Nephron (organoid): ENCODE data around the gene KIAA0753.

Experiments used
- H3K27ac Mint-ChIP-seq, 3 experiments: 2 replicates each; pipeline ENCODE4 v1.8.0; 2020; ENCODE audit warnings: mixed read lengths in 3 of 3, mild to moderate bottlenecking in 2 of 3, moderate library complexity in 1 of 3
- H3K27me3 Mint-ChIP-seq: 2 replicates; pipeline ENCODE4 v1.8.0; 2021; ENCODE audit warnings: low read depth, mild to moderate bottlenecking, moderate library complexity, mixed read lengths
- H3K36me3 Mint-ChIP-seq: 2 replicates; pipeline ENCODE4 v1.8.0; 2020; ENCODE audit warnings: low read depth, mixed read lengths
- H3K4me1 Mint-ChIP-seq: 2 replicates; pipeline ENCODE4 v1.8.0; 2020; ENCODE audit warnings: mixed read lengths
- H3K4me3 Mint-ChIP-seq, 3 experiments: 2 replicates each; pipeline ENCODE4 v1.8.0; 2020; ENCODE audit warnings: mild to moderate bottlenecking in 3 of 3, mixed read lengths in 3 of 3, moderate library complexity in 2 of 3
- H3K9me3 Mint-ChIP-seq: 2 replicates; pipeline ENCODE4 v1.8.0; 2020; ENCODE audit warnings: mixed read lengths
- TF ChIP-seq, protein P1 (sequence below), 3 experiments: fragments of 200-600 bp; sonication (generic); IDR thresholded peaks; one replicate each; pipeline ENCODE4 v1.5.0; 2021; ENCODE audit warnings: antibody characterized with exemption in 3 of 3; ENCODE audit not compliant: unreplicated experiment in 3 of 3

Gene KIAA0753

DNA sequence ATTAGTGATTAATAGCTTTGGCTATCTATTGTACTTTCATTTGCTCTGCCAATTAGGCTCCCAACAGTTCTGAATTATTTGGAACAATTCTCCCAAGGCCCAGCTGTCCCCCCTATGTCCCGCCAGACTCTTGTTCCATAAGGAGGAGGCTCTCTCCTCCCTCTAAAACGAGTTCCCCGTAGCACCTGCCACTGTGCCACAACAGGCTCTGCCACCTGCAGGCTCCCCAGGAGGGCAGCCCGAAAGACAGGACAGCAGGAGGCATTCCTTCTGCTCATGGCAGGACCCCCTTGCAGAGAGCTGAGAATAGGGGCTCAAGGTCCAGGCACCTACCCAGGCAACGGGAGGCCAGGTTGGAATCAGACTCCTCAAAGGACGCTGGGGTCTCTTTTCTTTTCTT is 93.2 kb downstream of the KIAA0753 start:
- Mint-ChIP-seq H3K4me3 (no peak overlapping the region), H3K36me3 (no peaks in the 10 kb centered on the region), H3K4me1 (peaks cover 46% of the 10 kb centered on the region), H3K27me3 (peaks cover 20% of the 10 kb centered on the region), H3K27ac (no peak overlapping the region), H3K9me3 (no peaks in the 10 kb centered on the region)
- TF ChIP-seq, protein P1, sequence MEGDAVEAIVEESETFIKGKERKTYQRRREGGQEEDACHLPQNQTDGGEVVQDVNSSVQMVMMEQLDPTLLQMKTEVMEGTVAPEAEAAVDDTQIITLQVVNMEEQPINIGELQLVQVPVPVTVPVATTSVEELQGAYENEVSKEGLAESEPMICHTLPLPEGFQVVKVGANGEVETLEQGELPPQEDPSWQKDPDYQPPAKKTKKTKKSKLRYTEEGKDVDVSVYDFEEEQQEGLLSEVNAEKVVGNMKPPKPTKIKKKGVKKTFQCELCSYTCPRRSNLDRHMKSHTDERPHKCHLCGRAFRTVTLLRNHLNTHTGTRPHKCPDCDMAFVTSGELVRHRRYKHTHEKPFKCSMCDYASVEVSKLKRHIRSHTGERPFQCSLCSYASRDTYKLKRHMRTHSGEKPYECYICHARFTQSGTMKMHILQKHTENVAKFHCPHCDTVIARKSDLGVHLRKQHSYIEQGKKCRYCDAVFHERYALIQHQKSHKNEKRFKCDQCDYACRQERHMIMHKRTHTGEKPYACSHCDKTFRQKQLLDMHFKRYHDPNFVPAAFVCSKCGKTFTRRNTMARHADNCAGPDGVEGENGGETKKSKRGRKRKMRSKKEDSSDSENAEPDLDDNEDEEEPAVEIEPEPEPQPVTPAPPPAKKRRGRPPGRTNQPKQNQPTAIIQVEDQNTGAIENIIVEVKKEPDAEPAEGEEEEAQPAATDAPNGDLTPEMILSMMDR (IDR thresholded peaks at IDR 0.05; ENCODE audit: unreplicated experiment in 3 of 3) = no peak

DNA sequence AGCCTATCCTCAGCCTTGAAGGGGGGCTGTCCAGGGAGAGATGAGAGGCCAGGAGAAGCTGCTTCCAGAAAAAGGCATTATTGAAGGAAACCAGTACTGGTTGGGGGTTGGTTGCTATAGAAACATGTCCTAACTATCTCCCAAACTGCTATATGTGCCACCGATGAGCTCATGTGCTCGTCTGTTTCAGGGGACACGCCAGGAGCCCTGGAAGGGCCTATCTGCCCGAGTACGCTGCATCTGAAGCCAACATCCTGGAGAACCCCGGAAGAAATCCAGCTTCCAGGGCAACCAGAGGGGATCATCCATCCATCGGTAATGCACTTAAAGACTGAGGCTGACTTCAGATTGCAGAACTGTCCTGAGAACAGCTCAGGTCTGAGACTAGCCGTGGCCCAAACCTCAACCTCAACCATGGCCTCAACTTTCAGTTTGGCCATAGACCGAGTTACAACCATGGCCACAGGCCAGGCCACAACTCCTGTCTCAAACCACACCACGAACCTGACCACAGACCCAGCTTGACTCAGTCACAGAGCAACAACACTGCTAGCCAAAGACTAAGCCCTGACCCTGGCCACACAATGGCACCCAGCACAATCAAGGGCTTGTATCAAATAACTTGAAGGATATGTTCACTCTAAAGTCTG is 94.3 kb downstream of the KIAA0753 start:
- TF ChIP-seq, protein P1 (IDR thresholded peaks at IDR 0.05; ENCODE audit: unreplicated experiment in 3 of 3) = no peak
- Mint-ChIP-seq H3K4me1 (peaks cover 55% of the 10 kb centered on the region), H3K9me3 (no peaks in the 10 kb centered on the region), H3K27me3 (peaks cover 18% of the 10 kb centered on the region), H3K27ac (no peak overlapping the region), H3K36me3 (no peaks in the 10 kb centered on the region), H3K4me3 (no peak overlapping the region)

DNA sequence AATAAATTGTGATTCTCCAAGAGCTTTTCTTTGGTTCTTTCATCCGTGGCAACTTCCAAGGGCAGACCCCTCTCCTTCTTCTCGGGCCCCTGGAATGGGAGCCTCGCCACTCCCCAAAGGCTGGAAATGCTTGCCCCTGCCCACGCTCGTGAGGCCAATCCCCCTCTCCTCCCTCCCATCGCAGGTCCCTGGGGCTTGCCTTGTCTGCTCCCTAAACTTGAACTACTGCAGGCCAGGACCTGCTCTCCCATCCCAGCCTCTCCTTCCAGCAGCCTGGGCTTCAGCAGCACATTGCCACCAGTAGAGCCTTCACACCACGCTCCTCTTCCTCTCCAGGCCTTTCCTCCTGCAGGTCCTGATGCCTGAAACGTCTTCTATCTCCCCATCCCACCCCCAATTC is 95.2 kb downstream of the KIAA0753 start:
- peaks cover 56% of the 10 kb centered on the region for H3K4me1 Mint-ChIP-seq
- H3K9me3 Mint-ChIP-seq = no peaks in the 10 kb centered on the region

DNA sequence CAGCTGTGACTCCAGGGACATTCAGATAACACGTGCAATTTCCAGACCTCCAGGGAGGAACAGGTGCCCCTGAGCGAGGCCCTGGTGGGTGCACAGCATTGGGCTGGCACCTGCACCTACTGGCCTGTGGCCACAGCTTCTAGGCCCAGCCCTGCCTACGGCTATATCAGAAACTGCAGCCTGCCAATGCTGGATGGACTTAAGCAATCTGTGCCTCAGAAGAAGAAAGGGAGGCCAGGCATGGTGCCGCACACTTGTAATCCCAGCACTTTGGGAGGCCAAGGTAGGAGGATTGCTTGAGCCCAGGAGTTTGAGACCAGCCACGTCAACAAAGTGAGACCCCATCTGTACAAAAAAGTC is 96.5 kb downstream of the KIAA0753 start:
- Mint-ChIP-seq H3K27me3 (peaks cover 4% of the 10 kb centered on the region), H3K36me3 (no peaks in the 10 kb centered on the region), H3K27ac (no peak overlapping the region), H3K4me1 (peaks cover 56% of the 10 kb centered on the region), H3K4me3 (no peak overlapping the region), H3K9me3 (no peaks in the 10 kb centered on the region)
- TF ChIP-seq, protein P1 (IDR thresholded peaks at IDR 0.05; ENCODE audit: unreplicated experiment in 3 of 3) = no peak

More for the DNA sequence above, 95.2 kb downstream of the KIAA0753 start:
- H3K4me3 Mint-ChIP-seq = no peak overlapping the region
- H3K27me3 Mint-ChIP-seq = peaks cover 14% of the 10 kb centered on the region
- TF ChIP-seq, protein P1 (IDR thresholded peaks at IDR 0.05; ENCODE audit: unreplicated experiment in 3 of 3) = no peak
- no peaks in the 10 kb centered on the region for H3K36me3 Mint-ChIP-seq
- H3K27ac Mint-ChIP-seq = no peak overlapping the region

DNA sequence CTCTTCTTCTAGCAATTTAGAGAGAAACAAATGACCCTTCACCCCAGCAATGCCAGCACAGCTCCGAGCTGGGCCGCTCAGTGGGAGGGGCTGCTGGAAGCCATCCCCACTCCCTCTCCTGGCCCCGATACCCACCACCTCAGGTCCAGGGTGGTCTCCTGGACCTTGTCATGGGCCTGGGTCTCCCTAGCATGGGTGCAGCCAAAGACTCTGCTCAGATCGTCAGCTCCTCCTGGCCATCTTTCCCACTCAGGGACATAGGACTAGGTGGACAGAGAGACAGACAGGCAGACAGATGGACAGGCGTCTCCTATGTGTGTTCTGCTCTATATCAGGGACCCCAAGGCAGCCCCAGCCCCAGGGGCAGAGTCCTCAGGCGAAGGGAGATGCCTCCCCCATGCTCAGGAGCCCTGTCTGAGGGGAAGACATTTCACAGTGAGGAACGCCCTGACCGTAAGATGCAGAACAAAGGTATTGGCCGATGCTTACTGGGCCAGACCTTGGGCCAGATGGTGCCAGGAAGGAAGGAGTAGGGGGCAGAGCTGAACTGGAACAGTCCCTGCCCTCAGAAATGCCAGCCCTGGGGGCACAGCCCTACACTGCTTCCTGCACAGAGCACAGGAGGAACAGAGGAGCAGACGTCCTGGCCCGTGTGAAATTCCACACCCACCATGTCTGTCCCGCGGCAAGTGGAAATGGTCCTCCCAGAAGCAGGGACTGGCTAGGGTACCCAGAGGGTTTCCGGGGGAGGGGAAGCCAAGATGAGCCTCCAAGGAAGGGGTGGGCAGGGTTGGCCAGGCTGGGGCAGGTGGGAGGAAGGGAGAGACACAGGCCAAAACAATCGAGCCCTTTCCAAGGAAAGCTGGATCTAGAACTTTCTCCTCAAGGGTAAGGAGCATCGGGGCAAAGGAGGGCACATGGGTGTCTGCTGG is 97.2 kb downstream of the KIAA0753 start:
- no peak overlapping the region for H3K27ac Mint-ChIP-seq
- TF ChIP-seq, protein P1 (IDR thresholded peaks at IDR 0.05; ENCODE audit: unreplicated experiment in 3 of 3) = no peak
- peaks cover 49% of the 10 kb centered on the region for H3K4me1 Mint-ChIP-seq
- H3K9me3 Mint-ChIP-seq = no peaks in the 10 kb centered on the region
- no peaks in the 10 kb centered on the region for H3K27me3 Mint-ChIP-seq
- H3K4me3 Mint-ChIP-seq = no peak overlapping the region
- H3K36me3 Mint-ChIP-seq = peaks cover 3% of the 10 kb centered on the region
